HG02938 (cell line): ENCODE results near the gene RAC3.

Experiments
- ATAC-seq: cut with Tn5 transposase; IDR thresholded peaks from one replicate; pipeline ENCODE4 v1.9.1; 2021; ENCODE audit warnings: mild to moderate bottlenecking, moderate library complexity; ENCODE audit not compliant: unreplicated experiment

RAC3 gene

GRCh38 chr17:82031303-82031884 lies at the start of gene RAC3:
Gene RAC3 (plus strand): TSS chr17:82031678. CDS start chr17:82031762, 84 bp downstream.
- ATAC-seq = no peak

GRCh38 chr17:81983011-81983638 lies 48.4 kb upstream of the RAC3 start:
- ATAC-seq = no peak

GRCh38 chr17:81983639-81984373 lies 47.7 kb upstream of the RAC3 start:
- ATAC-seq = no peak

- ATAC-seq = no peak
These were observed 46.6 kb upstream of the RAC3 start for GRCh38 chr17:81984773-81985410.

- no peak for ATAC-seq
These were observed 44.9 kb upstream of the RAC3 start for GRCh38 chr17:81986606-81987005.

GRCh38 chr17:81987161-81987770 lies 44.2 kb upstream of the RAC3 start:
- no peak for ATAC-seq

GRCh38 chr17:81990836-81991683 lies 40.4 kb upstream of the RAC3 start:
- no peak for ATAC-seq

GRCh38 chr17:81991684-81992305 lies 39.7 kb upstream of the RAC3 start:
- ATAC-seq = no peak

GRCh38 chr17:81992306-81993102 lies 39.0 kb upstream of the RAC3 start:
- ATAC-seq = no peak

GRCh38 chr17:81993729-81994592 lies 37.5 kb upstream of the RAC3 start:
- ATAC-seq = no peak

GRCh38 chr17:81994593-81995462 lies 36.6 kb upstream of the RAC3 start:
- ATAC-seq = no peak

- ATAC-seq = no peak
These were observed 35.8 kb upstream of the RAC3 start for GRCh38 chr17:81995463-81996231.

GRCh38 chr17:81996232-81996756 lies 35.2 kb upstream of the RAC3 start:
- ATAC-seq = no peak

- no peak for ATAC-seq
These were observed 34.6 kb upstream of the RAC3 start for GRCh38 chr17:81996757-81997441.

- ATAC-seq = no peak
These were observed 33.3 kb upstream of the RAC3 start for GRCh38 chr17:81998212-81998611.
